ENCODE measurements around the gene IMPG1.

The IMPG1 gene

GRCh38 chr6:75943381-75943780 lies 129.1 kb downstream of the IMPG1 start:
- DNase-seq (ENCODE audit: low spot score) = no peak
- H4K91ac ChIP-seq (ENCODE audit: low read depth, low read length, poor library complexity) = no peak overlapping the region
- no CpG with 5 or more reads among the region's 2 CpGs for WGBS, 2 donors (ENCODE audit: extremely low coverage in 2 of 2, insufficient read length in 2 of 2, insufficient replicate concordance in 1 of 2)

GRCh38 chr6:75941509-75941908 lies 131.0 kb downstream of the IMPG1 start:
- Histone ChIP-seq H3K18ac (ENCODE audit: low read length) (no peak overlapping the region), H2AFZ (ENCODE audit: low read length) (no peak overlapping the region), H4K91ac (ENCODE audit: low read depth, low read length, poor library complexity) (no peak overlapping the region), H3K79me1 (ENCODE audit: low read depth, low read length) (no peaks in the 10 kb centered on the region), H2BK15ac (ENCODE audit: low read length) (no peak overlapping the region), H3K9me3 (replicated peaks in 1 of 2; ENCODE audit: control insufficient read depth in 2 of 2, insufficient read depth in 1 of 2, low read depth in 1 of 2, low read length in 2 of 2) (no peaks in the 10 kb centered on the region), H3K27me3 (ENCODE audit: control insufficient read depth in 3 of 3, insufficient read depth in 3 of 3, low read depth in 1 of 3, low read length in 3 of 3) (peaks cover 0 to 12% (median 0%) of the 10 kb centered on the region in 3 experiments), H2BK5ac (ENCODE audit: low read length) (no peak overlapping the region), H3K14ac (ENCODE audit: low read length) (no peak overlapping the region), H3K4me2 (ENCODE audit: insufficient read depth, low read length, poor library complexity, severe bottlenecking) (no peak overlapping the region), H2BK120ac (ENCODE audit: low read depth, low read length) (no peak overlapping the region), H3K27ac (replicated peaks; ENCODE audit: low read length) (no peak overlapping the region), H3K9ac (ENCODE audit: low read depth, low read length, poor library complexity) (no peak overlapping the region), H3K4ac (ENCODE audit: low read length) (no peak overlapping the region), H2AK5ac (ENCODE audit: low read depth, low read length) (no peak overlapping the region), H3K23ac (ENCODE audit: low read depth, low read length, poor library complexity) (no peak overlapping the region), H3K36me3 (replicated peaks in 1 of 2; ENCODE audit: control insufficient read depth in 2 of 2, insufficient read depth in 2 of 2, low read length in 2 of 2) (no peaks in the 10 kb centered on the region), H3K4me3 (ENCODE audit: low read length in 2 of 2) (no peak overlapping the region), H3K4me1 (ENCODE audit: control insufficient read depth in 2 of 2, insufficient read depth in 1 of 2, low read depth in 1 of 2, low read length in 2 of 2) (peaks cover 11 to 14% of the 10 kb centered on the region in 2 donors), H2BK12ac (ENCODE audit: low read length) (no peak overlapping the region), H4K8ac (ENCODE audit: low read depth, low read length) (no peak overlapping the region)
- WGBS, 2 donors (ENCODE audit: extremely low coverage in 2 of 2, insufficient read length in 2 of 2, insufficient replicate concordance in 1 of 2) = no CpG with 5 or more reads among the region's 1 CpG
- DNase-seq (ENCODE audit: low spot score) = no peak

More at GRCh38 chr6:75943381-75943780, 129.1 kb downstream of the IMPG1 start:
- Histone ChIP-seq H3K4ac (ENCODE audit: low read length) (no peak overlapping the region), H2BK120ac (ENCODE audit: low read depth, low read length) (no peak overlapping the region), H3K9me3 (replicated peaks in 1 of 2; ENCODE audit: control insufficient read depth in 2 of 2, insufficient read depth in 1 of 2, low read depth in 1 of 2, low read length in 2 of 2) (no peaks in the 10 kb centered on the region), H3K27ac (replicated peaks; ENCODE audit: low read length) (no peak overlapping the region), H3K23ac (ENCODE audit: low read depth, low read length, poor library complexity) (no peak overlapping the region), H3K9ac (ENCODE audit: low read depth, low read length, poor library complexity) (no peak overlapping the region), H3K4me3 (ENCODE audit: low read length in 2 of 2) (no peak overlapping the region), H2BK5ac (ENCODE audit: low read length) (no peak overlapping the region), H3K79me1 (ENCODE audit: low read depth, low read length) (no peaks in the 10 kb centered on the region), H3K4me1 (ENCODE audit: control insufficient read depth in 2 of 2, insufficient read depth in 1 of 2, low read depth in 1 of 2, low read length in 2 of 2) (peaks cover 0 to 9% of the 10 kb centered on the region in 2 donors), H3K27me3 (ENCODE audit: control insufficient read depth in 3 of 3, insufficient read depth in 3 of 3, low read depth in 1 of 3, low read length in 3 of 3) (peaks cover 0 to 12% (median 0%) of the 10 kb centered on the region in 3 experiments), H4K8ac (ENCODE audit: low read depth, low read length) (no peak overlapping the region), H3K14ac (ENCODE audit: low read length) (no peak overlapping the region), H2BK12ac (ENCODE audit: low read length) (no peak overlapping the region), H2AFZ (ENCODE audit: low read length) (no peak overlapping the region), H3K4me2 (ENCODE audit: insufficient read depth, low read length, poor library complexity, severe bottlenecking) (no peak overlapping the region), H2BK15ac (ENCODE audit: low read length) (no peak overlapping the region), H3K36me3 (replicated peaks in 1 of 2; ENCODE audit: control insufficient read depth in 2 of 2, insufficient read depth in 2 of 2, low read length in 2 of 2) (no peaks in the 10 kb centered on the region), H3K18ac (ENCODE audit: low read length) (no peak overlapping the region), H2AK5ac (ENCODE audit: low read depth, low read length) (no peak overlapping the region)

GRCh38 chr6:75940564-75940963 lies 131.9 kb downstream of the IMPG1 start:
- no peak overlapping the region for H4K8ac ChIP-seq (ENCODE audit: low read depth, low read length)
- H3K4me2 ChIP-seq (ENCODE audit: insufficient read depth, low read length, poor library complexity, severe bottlenecking) = no peak overlapping the region
- H3K9ac ChIP-seq (ENCODE audit: low read depth, low read length, poor library complexity) = no peak overlapping the region
- H2AK5ac ChIP-seq (ENCODE audit: low read depth, low read length) = no peak overlapping the region
- no peak overlapping the region for H4K91ac ChIP-seq (ENCODE audit: low read depth, low read length, poor library complexity)
- no peak for DNase-seq (ENCODE audit: low spot score)
- H2AFZ ChIP-seq (ENCODE audit: low read length) = no peak overlapping the region
- no peak overlapping the region for H3K4ac ChIP-seq (ENCODE audit: low read length)
- H2BK5ac ChIP-seq (ENCODE audit: low read length) = no peak overlapping the region
- H3K79me1 ChIP-seq (ENCODE audit: low read depth, low read length) = no peaks in the 10 kb centered on the region
- H3K18ac ChIP-seq (ENCODE audit: low read length) = no peak overlapping the region
- peaks cover 0 to 12% (median 0%) of the 10 kb centered on the region in 3 experiments for H3K27me3 ChIP-seq (ENCODE audit: control insufficient read depth in 3 of 3, insufficient read depth in 3 of 3, low read depth in 1 of 3, low read length in 3 of 3)
- no peak overlapping the region for H3K4me3 ChIP-seq (ENCODE audit: low read length in 2 of 2)
- H3K9me3 ChIP-seq (replicated peaks in 1 of 2; ENCODE audit: control insufficient read depth in 2 of 2, insufficient read depth in 1 of 2, low read depth in 1 of 2, low read length in 2 of 2) = no peaks in the 10 kb centered on the region
- no CpG with 5 or more reads among the region's 4 CpGs for WGBS, 2 donors (ENCODE audit: extremely low coverage in 2 of 2, insufficient read length in 2 of 2, insufficient replicate concordance in 1 of 2)
- no peak overlapping the region for H2BK12ac ChIP-seq (ENCODE audit: low read length)
- H2BK15ac ChIP-seq (ENCODE audit: low read length) = no peak overlapping the region
- H3K4me1 ChIP-seq (ENCODE audit: control insufficient read depth in 2 of 2, insufficient read depth in 1 of 2, low read depth in 1 of 2, low read length in 2 of 2) = peaks cover 15 to 19% of the 10 kb centered on the region in 2 donors
- H3K36me3 ChIP-seq (replicated peaks in 1 of 2; ENCODE audit: control insufficient read depth in 2 of 2, insufficient read depth in 2 of 2, low read length in 2 of 2) = no peaks in the 10 kb centered on the region
- H3K27ac ChIP-seq (replicated peaks; ENCODE audit: low read length) = no peak overlapping the region
- no peak overlapping the region for H2BK120ac ChIP-seq (ENCODE audit: low read depth, low read length)
- no peak overlapping the region for H3K14ac ChIP-seq (ENCODE audit: low read length)
- no peak overlapping the region for H3K23ac ChIP-seq (ENCODE audit: low read depth, low read length, poor library complexity)

GRCh38 chr6:75937846-75938245 lies 134.6 kb downstream of the IMPG1 start:
- no peak overlapping the region for H3K23ac ChIP-seq (ENCODE audit: low read depth, low read length, poor library complexity)
- no peak overlapping the region for H2BK15ac ChIP-seq (ENCODE audit: low read length)
- H3K79me1 ChIP-seq (ENCODE audit: low read depth, low read length) = no peaks in the 10 kb centered on the region
- no peak for DNase-seq (ENCODE audit: low spot score)
- no peak overlapping the region for H4K8ac ChIP-seq (ENCODE audit: low read depth, low read length)
- H3K4ac ChIP-seq (ENCODE audit: low read length) = no peak overlapping the region
- H3K14ac ChIP-seq (ENCODE audit: low read length) = no peak overlapping the region
- no peak overlapping the region for H3K4me3 ChIP-seq (ENCODE audit: low read length in 2 of 2)
- H3K9ac ChIP-seq (ENCODE audit: low read depth, low read length, poor library complexity) = no peak overlapping the region
- H4K91ac ChIP-seq (ENCODE audit: low read depth, low read length, poor library complexity) = no peak overlapping the region
- peaks cover 16 to 38% of the 10 kb centered on the region in 2 donors for H3K4me1 ChIP-seq (ENCODE audit: control insufficient read depth in 2 of 2, insufficient read depth in 1 of 2, low read depth in 1 of 2, low read length in 2 of 2)
- H3K9me3 ChIP-seq (replicated peaks in 1 of 2; ENCODE audit: control insufficient read depth in 2 of 2, insufficient read depth in 1 of 2, low read depth in 1 of 2, low read length in 2 of 2) = no peaks in the 10 kb centered on the region
- H3K36me3 ChIP-seq (replicated peaks in 1 of 2; ENCODE audit: control insufficient read depth in 2 of 2, insufficient read depth in 2 of 2, low read length in 2 of 2) = no peaks in the 10 kb centered on the region
- H2BK5ac ChIP-seq (ENCODE audit: low read length) = no peak overlapping the region
- H3K18ac ChIP-seq (ENCODE audit: low read length) = no peak overlapping the region
- no peak overlapping the region for H2BK120ac ChIP-seq (ENCODE audit: low read depth, low read length)
- no CpG with 5 or more reads among the region's 2 CpGs for WGBS, 2 donors (ENCODE audit: extremely low coverage in 2 of 2, insufficient read length in 2 of 2, insufficient replicate concordance in 1 of 2)
- no peak overlapping the region for H2BK12ac ChIP-seq (ENCODE audit: low read length)
- no peak overlapping the region for H2AK5ac ChIP-seq (ENCODE audit: low read depth, low read length)
- no peak overlapping the region for H3K27ac ChIP-seq (replicated peaks; ENCODE audit: low read length)
- H3K4me2 ChIP-seq (ENCODE audit: insufficient read depth, low read length, poor library complexity, severe bottlenecking) = no peak overlapping the region
- no peak overlapping the region for H2AFZ ChIP-seq (ENCODE audit: low read length)
- H3K27me3 ChIP-seq (ENCODE audit: control insufficient read depth in 3 of 3, insufficient read depth in 3 of 3, low read depth in 1 of 3, low read length in 3 of 3) = peaks cover 0 to 6% (median 0%) of the 10 kb centered on the region in 3 experiments
